ENCODE measurements around the gene COQ10A.

Gene COQ10A

DNA sequence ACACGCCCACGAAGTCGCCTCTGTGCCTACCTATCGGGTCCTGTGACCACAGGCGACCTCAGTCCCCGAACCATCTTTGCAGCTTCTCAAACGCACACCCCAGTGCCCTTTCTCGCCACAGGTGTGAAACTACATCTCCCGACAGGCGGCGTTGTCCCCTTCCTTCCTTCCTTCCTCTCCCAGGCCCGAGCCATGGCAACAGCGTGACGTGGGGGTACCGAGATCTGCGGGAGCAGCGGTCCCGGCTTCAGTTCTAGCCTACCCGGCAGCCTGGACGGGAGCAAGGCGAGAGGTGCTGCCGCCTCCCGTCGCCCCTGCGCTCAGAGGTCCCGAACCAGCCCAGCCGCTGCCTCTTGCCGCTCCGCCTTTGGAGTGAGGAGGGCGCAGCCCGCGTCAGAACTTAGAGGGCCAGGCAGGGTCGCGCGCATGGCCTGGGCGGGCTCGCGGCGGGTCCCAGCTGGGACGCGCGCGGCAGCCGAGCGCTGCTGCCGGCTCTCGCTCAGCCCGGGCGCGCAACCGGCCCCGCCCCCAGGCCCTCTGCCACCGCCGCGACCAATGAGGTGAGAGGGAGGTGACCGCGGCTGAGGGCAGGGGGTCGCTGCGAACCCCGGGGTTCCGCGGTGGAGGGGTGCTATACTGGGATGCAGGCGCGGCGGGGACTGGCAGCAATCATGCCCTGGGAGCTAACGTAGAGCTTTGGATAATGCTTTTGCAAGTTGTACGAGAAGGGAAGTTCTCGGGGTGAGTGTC is at the start of gene COQ10A:
Gene COQ10A, plus strand, starts transcription at position 250 of the 750 bp plus-strand sequence. Its CDS starts 177 bp downstream, at position 427.
- DNase-seq (ENCODE audit: low spot score), result peak; percentile 97

GRCh38 chr12:56219840-56220239 is 46.9 kb upstream of the COQ10A start:
- DNase-seq (ENCODE audit: low spot score), result no peak

DNA sequence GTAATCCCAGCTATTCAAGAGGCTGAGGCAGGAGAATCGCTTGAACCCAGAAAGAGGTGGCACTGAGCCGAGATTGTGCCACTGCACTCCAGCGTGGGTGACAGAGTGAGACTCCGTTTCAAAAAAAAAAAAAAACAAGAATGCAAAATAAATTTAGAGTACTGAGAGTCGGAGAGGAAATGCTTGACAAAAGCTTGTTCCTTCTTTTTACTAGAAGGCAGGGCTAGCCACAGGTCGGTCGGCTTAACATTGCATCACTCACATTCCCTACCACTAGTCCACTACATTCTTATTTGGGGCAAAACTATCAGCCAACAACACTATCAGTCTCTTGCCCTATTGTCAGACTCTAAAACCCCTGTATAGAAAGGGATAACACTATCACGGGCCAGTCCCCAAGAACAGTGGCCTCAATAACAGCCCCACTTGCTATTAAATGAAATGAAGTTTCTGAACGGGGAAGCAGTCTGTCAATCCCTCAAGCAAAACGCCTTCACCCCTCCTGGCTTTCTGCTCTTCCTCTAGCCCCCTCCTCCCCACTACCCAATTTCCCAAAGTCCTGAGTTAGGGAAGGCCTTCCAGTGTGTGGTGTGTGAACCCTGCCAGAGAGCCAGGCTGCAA is 46.0 kb upstream of the COQ10A start:
- peak; percentile 41 for DNase-seq (ENCODE audit: low spot score)

DNA sequence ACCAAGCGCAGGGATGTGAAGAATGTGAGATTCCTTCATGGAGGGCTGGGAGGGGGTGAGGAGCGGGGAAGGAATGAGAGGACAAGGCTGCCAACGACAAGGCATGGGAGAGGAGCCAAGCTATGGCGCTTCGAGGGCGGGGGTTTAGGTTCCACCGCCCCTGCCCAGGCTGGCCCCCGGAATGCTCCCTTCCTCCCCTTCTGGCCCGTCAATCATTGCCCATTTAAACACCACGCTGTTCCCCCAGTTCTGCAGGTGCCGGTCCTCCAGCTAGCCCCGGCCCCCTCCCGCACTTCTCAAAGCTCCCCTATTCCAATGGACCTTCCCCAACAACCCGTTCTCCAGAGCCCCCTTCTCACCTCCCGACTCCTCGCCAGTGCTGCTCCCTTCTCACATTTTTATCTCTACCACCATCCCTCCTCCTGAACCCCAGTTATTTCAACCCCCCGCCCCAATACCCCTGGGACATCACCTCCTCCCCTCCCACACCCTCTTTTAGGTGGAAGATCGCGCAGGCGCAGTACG is 45.4 kb upstream of the COQ10A start:
- peak; percentile 88 for DNase-seq (ENCODE audit: low spot score)

- peak; percentile 95 for DNase-seq (ENCODE audit: low spot score)
Measured at GRCh38 chr12:56221757-56222530, 44.8 kb upstream of the COQ10A start, which contains the start of gene RNF41. Gene RNF41 (minus strand): TSS chr12:56221922. CDS start chr12:56214047, 7,875 bp downstream.

GRCh38 chr12:56222531-56222895 is 44.2 kb upstream of the COQ10A start:
- DNase-seq (ENCODE audit: low spot score), result no peak

DNA sequence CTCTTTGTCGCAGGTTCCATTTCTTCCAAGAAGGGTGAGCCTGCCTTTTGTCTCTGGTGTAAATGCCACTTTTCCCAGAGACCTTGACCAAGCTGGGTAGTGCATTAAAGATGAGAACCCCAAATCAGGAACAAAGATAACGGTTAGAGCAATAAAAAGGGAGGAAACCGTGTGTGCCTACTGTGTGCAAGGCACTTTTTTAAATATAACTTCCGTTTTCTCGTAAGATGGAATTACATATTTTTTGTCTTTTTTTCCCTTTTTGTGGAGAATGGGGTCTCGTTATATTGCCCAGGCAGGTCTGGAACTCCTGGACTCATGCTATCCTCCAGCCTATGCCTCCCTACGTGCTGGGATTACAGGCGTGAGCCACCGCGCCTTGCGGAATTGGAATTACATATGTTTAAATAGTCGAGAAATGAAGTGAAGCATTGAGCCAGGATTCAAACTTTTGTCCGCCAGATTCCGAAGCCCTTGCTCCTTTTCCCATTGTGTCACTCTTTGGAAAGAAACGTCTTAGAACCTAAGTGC is 43.1 kb upstream of the COQ10A start:
- DNase-seq (ENCODE audit: low spot score), result no peak

- DNase-seq (ENCODE audit: low spot score), result peak; percentile 99
Measured at GRCh38 chr12:56224102-56224701, 42.5 kb upstream of the COQ10A start, which contains the start of gene NABP2. Gene NABP2 (plus strand): TSS chr12:56224342. CDS start chr12:56224857, 515 bp downstream.

- DNase-seq (ENCODE audit: low spot score), result no peak
Measured at GRCh38 chr12:56224954-56225353, 41.8 kb upstream of the COQ10A start.

GRCh38 chr12:56229082-56229481 is 37.7 kb upstream of the COQ10A start:
- DNase-seq (ENCODE audit: low spot score), result no peak

- no peak for DNase-seq (ENCODE audit: low spot score)
Measured at GRCh38 chr12:56229916-56230431, 36.8 kb upstream of the COQ10A start, which contains the start of gene SLC39A5. Gene SLC39A5 (plus strand): TSS chr12:56230051. CDS start chr12:56231275, 1,224 bp downstream.

- DNase-seq (ENCODE audit: low spot score), result no peak
Measured at GRCh38 chr12:56230432-56231183, 36.1 kb upstream of the COQ10A start.

GRCh38 chr12:56231184-56231582 is 35.6 kb upstream of the COQ10A start:
- DNase-seq (ENCODE audit: low spot score), result no peak

GRCh38 chr12:56234746-56235436 is 31.9 kb upstream of the COQ10A start:
- DNase-seq (ENCODE audit: low spot score), result no peak

DNA sequence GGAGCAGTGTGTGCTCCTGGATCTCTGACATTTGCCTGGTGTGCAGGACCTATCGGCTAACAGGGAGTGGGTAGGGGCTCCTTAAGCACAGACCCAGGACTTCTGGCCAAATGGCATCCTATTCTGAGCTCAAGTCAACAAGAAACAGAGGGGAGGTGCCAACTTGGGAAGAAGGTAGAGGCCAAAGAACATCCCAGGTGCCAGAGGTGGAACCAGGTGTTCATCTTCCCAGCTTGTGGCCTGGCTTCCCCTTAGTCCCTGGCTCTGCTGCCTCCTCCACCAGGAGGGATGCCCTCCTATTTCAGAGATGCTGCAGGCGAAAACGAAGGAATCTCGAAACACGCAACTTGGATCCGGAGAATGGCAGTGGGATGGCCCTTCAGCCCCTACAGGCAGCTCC is 30.7 kb upstream of the COQ10A start:
- DNase-seq (ENCODE audit: low spot score), result no peak

DNA sequence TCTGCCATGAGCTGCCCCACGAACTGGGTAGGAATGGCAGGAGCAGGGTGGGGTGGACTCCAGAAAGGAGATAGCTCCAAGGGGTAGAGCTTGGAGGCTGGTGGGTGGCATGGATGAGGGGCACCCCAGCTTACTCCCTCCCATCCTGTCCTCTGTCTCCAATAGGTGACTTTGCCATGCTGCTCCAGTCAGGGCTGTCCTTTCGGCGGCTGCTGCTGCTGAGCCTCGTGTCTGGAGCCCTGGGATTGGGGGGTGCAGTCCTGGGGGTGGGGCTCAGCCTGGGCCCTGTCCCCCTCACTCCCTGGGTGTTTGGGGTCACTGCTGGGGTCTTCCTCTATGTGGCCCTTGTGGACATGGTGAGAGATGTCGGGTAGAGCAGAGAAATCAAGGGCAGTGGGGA is 29.8 kb upstream of the COQ10A start:
- DNase-seq (ENCODE audit: low spot score), result no peak

DNA sequence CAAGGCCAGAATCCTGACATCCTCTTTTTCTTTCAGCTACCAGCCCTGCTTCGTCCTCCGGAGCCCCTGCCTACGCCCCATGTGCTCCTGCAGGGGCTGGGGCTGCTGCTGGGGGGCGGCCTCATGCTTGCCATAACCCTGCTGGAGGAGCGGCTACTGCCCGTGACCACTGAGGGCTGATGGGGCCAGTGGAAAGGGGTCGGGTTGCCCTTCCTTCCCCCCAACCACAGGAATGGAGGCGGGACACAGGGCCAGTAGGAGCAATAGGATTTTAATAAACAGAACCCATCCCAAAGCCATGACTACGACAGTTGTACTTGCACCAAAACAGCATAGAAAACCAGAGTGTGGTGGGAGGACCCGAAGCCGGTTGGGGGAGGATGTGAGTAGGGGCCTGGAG is 29.2 kb upstream of the COQ10A start:
- no peak for DNase-seq (ENCODE audit: low spot score)

GRCh38 chr12:56241424-56242303 is 25.1 kb upstream of the COQ10A start:
- DNase-seq (ENCODE audit: low spot score), result no peak

- no peak for DNase-seq (ENCODE audit: low spot score)
Measured at GRCh38 chr12:56242986-56243385, 23.8 kb upstream of the COQ10A start.
